K562 (cell line): Measurements from ENCODE around the gene KLHL22. TPM values are rescaled to one million over a fixed set of nuclear protein-coding genes. Genes with fewer than 3 reads are reported as not detected.

Source experiments
- ATF1 ChIP-seq, 2 experiments: fragments of 450-650 bp in 1 of 2; IDR thresholded peaks; 2 replicates each; pipeline ENCODE4 v1.6.1; 2016; ENCODE audit warnings: missing compliant biosample characterization in 1 of 2, missing genetic modification characterization in 1 of 2
- EP400 ChIP-seq: fragments of 450-650 bp; IDR thresholded peaks from 2 replicates; pipeline ENCODE4 v1.6.1; 2017; ENCODE audit warnings: antibody characterized with exemption, mild to moderate bottlenecking, moderate library complexity
- MTF1 ChIP-seq: fragments of 250-450 bp; sonication (Bioruptor Pico); IDR thresholded peaks from 2 replicates; pipeline ENCODE4 v1.9.0; 2021; ENCODE audit warnings: moderate library complexity, mild to moderate bottlenecking, inconsistent platforms, borderline replicate concordance
- NELFE ChIP-seq: IDR thresholded peaks from 2 replicates; pipeline ENCODE4 v1.6.1; 2011; ENCODE audit warnings: mild to moderate bottlenecking; ENCODE audit not compliant: insufficient read depth, insufficient read length
- NR4A1 ChIP-seq, 2 experiments: fragments of 250-450 bp in 1 of 2; fragments of 450-650 bp in 1 of 2; sonication (Bioruptor Pico) in 1 of 2; IDR thresholded peaks; 2 replicates each; pipeline versions ENCODE4 v1.4.0 to v1.6.1; 2016 to 2020; ENCODE audit warnings: mild to moderate bottlenecking in 2 of 2, missing compliant biosample characterization in 1 of 2, missing genetic modification characterization in 1 of 2, moderate library complexity in 1 of 2
- SP2 ChIP-seq: IDR thresholded peaks from 2 replicates; pipeline ENCODE4 v1.6.1; 2011; ENCODE audit warnings: mild to moderate bottlenecking, low read depth, low read length, moderate library complexity; ENCODE audit not compliant: poor library complexity, severe bottlenecking; ENCODE audit errors: extremely low read depth
- TCF7 ChIP-seq: sonication (generic); IDR thresholded peaks from 2 replicates; pipeline ENCODE4 v1.6.1; 2016; ENCODE audit warnings: antibody characterized with exemption, borderline replicate concordance
- TFAM ChIP-seq: fragments of 250-450 bp; sonication (Bioruptor Pico); conservative IDR thresholded peaks from 2 replicates; pipeline ENCODE4 v1.5.0; 2021; ENCODE audit warnings: mild to moderate bottlenecking, moderate library complexity
- ZNF695 ChIP-seq: fragments of 450-650 bp; formaldehyde crosslinking; IDR thresholded peaks from 2 replicates; pipeline ENCODE4 v1.4.0; 2020; ENCODE audit warnings: mild to moderate bottlenecking, moderate library complexity
- ZNF780A ChIP-seq: fragments of 250-450 bp; sonication (Bioruptor Pico); IDR thresholded peaks from 2 replicates; pipeline ENCODE4 v1.5.0; 2021; ENCODE audit warnings: mild to moderate bottlenecking
- polyA plus RNA-seq, 8 experiments: library from polyadenylated mRNA; depleted of rRNA in 4 of 8; stranded (reverse) in 5 of 8; unstranded in 3 of 8; fragments of >200 nt; fragmentation: Nextera tagmentation in 2 of 8; fragmentation: Illumina TruSeq in 1 of 8; extraction: Ambion mirVana in 2 of 8; extraction: Trizol in 1 of 8; gene quantifications; 2 replicates each; pipeline versions ENCODE4 v1.2.1 to v1.2.3, GENCODE V29; 2011 to 2014; ENCODE audit warnings: inconsistent platforms in 1 of 8, missing spikeins in 1 of 8
- total RNA-seq, 7 experiments: library from RNA; depleted of rRNA in 6 of 7; stranded (reverse); fragments of >200 nt in 6 of 7; fragmentation: Illumina TruSeq in 2 of 7; extraction: Trizol in 2 of 7; gene quantifications; 2 replicates each; pipeline versions ENCODE4 v1.2.1 to v1.2.3, GENCODE V29; 2011 to 2021; ENCODE audit warnings: low replicate concordance in 1 of 7
- TF ChIP-seq, protein P1 (sequence below): fragments of 250-450 bp; sonication (Bioruptor Pico); IDR thresholded peaks from 2 replicates; pipeline ENCODE4 v1.8.0; 2022; ENCODE audit warnings: moderate library complexity, mild to moderate bottlenecking, inconsistent platforms
- TF ChIP-seq, protein P2 (sequence below): conservative IDR thresholded peaks from 2 replicates; pipeline ENCODE4 v1.6.1; 2011; ENCODE audit warnings: low read depth, mild to moderate bottlenecking, low read length; ENCODE audit not compliant: control insufficient read depth
- TF ChIP-seq, protein P3 (sequence below): fragments of 250-450 bp; sonication (Bioruptor Pico); IDR thresholded peaks from 2 replicates; pipeline ENCODE4 v1.4.0; 2020; ENCODE audit warnings: mild to moderate bottlenecking, moderate library complexity

Gene KLHL22
- total and polyA plus RNA-seq, 9 of the 15 experiments (the other 6 are each of a cell fraction or from before 2014, with no cell fraction given): 1.3 to 25.6 (median 15.2) TPM

DNA sequence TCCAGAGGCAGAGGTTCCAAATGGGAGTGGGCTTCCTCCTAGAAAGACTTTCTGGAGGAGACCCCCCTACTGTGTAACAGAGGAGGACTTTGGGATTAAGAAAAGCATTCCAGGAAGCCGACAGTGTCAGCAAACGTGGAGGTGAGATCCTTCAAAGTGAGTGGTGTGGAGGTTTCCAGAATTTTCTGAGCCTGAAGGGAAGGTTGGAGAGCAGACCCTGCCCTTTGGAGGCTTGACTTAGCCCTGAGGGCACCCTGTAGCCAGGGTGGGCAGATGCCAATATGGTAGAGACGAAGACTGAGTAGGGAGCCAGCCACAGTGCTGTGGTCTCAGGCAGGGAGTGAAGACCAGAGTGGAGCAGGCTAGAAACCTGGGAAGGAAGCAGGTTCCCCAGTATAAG is 1.8 kb upstream of the KLHL22 start (continued):
- TF ChIP-seq ATF1 (CRISPR knock-in tag; IDR thresholded peaks at IDR 0.05) (no peak), ATF1 (tag; IDR thresholded peaks at IDR 0.05) (no peak), TFAM (CRISPR knock-in tag) (no peak), EP400 (no peak), MTF1 (CRISPR knock-in tag) (peak; percentile 3; the same call in 1 of the 2 replicates), TCF7 (no peak), ZNF780A (CRISPR knock-in tag) (no peak), NELFE (no peak), ZNF695 (CRISPR knock-in tag) (no peak), NR4A1 (CRISPR knock-in tag; IDR thresholded peaks at IDR 0.05) (0 out of 2 replicates have a peak, but pooled peaks have one; percentile 11), NR4A1 (tag; IDR thresholded peaks at IDR 0.05) (no peak), SP2 (peak; percentile 18)
- TF ChIP-seq, protein P1, sequence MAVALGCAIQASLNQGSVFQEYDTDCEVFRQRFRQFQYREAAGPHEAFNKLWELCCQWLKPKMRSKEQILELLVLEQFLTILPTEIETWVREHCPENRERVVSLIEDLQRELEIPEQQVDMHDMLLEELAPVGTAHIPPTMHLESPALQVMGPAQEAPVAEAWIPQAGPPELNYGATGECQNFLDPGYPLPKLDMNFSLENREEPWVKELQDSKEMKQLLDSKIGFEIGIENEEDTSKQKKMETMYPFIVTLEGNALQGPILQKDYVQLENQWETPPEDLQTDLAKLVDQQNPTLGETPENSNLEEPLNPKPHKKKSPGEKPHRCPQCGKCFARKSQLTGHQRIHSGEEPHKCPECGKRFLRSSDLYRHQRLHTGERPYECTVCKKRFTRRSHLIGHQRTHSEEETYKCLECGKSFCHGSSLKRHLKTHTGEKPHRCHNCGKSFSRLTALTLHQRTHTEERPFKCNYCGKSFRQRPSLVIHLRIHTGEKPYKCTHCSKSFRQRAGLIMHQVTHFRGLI (CRISPR knock-in tag): no peak
- TF ChIP-seq, protein P2, sequence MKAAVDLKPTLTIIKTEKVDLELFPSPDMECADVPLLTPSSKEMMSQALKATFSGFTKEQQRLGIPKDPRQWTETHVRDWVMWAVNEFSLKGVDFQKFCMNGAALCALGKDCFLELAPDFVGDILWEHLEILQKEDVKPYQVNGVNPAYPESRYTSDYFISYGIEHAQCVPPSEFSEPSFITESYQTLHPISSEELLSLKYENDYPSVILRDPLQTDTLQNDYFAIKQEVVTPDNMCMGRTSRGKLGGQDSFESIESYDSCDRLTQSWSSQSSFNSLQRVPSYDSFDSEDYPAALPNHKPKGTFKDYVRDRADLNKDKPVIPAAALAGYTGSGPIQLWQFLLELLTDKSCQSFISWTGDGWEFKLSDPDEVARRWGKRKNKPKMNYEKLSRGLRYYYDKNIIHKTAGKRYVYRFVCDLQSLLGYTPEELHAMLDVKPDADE: 0 out of 2 replicates have a peak, but pooled peaks have one; percentile 37
- TF ChIP-seq, protein P3, sequence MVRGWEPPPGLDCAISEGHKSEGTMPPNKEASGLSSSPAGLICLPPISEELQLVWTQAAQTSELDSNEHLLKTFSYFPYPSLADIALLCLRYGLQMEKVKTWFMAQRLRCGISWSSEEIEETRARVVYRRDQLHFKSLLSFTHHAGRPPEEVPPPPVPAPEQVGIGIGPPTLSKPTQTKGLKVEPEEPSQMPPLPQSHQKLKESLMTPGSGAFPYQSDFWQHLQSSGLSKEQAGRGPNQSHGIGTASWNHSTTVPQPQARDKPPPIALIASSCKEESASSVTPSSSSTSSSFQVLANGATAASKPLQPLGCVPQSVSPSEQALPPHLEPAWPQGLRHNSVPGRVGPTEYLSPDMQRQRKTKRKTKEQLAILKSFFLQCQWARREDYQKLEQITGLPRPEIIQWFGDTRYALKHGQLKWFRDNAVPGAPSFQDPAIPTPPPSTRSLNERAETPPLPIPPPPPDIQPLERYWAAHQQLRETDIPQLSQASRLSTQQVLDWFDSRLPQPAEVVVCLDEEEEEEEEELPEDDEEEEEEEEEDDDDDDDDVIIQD (CRISPR knock-in tag): peak; percentile 71; the same call in 1 of the 2 replicates
